GM19324 (cell line): ENCODE measurements around the gene TBC1D4.
A peak's percentile ranks its signal among the peaks of the same experiment; 100 is the strongest.

Source experiments
- ATAC-seq: cut with Tn5 transposase; IDR thresholded peaks from one replicate; pipeline ENCODE4 v1.9.1; 2021; ENCODE audit warnings: mild to moderate bottlenecking, moderate library complexity; ENCODE audit not compliant: unreplicated experiment, low FRiP score

Gene TBC1D4

DNA sequence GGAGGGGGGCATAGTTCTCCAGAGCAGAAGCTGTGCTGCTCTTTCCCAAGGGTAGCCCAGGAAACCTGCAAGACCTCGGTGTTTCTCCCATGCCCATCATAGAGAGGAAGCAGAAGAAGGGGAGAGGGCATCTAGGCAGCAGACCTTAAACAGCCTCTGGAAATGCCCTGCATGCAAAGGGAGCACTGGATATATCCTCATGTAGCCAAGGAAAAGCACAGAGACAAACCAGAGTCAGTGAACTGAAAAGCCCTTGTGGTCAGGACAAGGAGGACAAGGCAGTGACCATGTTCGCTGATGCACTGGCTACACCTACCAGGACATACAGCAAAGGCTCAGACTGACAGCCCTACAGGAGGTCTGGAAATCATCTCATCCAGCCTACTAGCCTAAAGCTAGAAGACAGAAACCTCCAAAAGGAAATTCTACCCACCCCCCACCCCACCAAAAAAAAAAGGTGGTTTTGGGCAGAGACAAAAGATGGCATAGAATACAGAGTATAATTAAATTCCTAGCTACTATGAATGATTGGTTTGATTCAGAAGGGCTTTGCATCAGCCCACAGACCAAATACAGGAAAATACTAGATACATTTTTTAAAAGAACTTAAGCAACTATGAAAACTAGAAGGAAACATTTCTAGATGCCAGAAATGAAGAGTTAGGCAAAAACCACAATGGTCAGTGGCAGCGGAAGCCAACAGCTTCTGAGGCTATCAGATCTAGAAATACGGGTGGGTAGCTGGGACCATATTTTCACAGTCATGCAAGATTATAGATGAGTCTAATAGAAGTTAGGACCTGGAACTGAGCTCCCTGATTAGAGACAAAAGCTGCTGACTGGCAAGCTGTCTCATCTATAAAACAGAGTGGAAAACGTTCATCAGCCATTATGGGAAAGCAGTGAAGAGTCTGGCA, 4.4 kb upstream of the TBC1D4 start:
- ATAC-seq, result no peak

DNA sequence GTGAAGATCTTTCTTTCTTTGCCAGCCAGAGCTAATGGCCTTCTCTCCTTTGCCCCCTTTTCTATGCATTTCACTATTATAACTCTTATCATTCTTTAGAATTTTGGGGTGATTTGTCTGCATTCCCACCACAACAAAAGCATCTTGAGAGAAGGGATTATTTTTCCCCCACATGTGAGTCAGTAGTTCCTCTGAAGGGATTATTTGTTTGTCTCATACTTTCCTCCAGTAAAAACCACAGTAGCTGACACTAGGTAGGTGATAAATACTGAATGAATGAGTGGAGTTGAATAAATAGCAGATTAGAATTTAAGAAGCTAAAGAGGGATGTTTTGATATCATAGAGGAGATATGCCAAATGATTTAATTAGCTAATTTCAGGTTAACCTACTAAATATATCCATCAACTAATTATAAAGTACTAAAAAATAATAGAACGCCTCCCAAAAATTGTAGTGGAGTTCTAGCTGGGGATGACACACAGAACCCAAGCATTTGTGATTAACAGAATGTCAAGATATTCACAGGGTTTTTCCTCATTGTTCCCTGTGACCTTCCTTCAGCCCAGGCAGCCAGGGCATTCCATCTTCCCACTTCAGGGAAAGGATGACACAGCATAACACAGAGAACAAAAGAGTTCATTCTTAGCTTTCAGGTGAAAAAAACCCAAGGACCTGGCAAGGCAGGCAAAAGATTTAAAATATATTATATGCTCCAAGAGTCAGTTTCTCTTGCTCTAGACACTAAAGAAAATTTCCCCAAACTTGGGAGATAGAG, 3.5 kb upstream of the TBC1D4 start:
- ATAC-seq, result no peak

GRCh38 chr13:75482820-75483079, 781 bp upstream of the TBC1D4 start:
- ATAC-seq, result no peak

DNA sequence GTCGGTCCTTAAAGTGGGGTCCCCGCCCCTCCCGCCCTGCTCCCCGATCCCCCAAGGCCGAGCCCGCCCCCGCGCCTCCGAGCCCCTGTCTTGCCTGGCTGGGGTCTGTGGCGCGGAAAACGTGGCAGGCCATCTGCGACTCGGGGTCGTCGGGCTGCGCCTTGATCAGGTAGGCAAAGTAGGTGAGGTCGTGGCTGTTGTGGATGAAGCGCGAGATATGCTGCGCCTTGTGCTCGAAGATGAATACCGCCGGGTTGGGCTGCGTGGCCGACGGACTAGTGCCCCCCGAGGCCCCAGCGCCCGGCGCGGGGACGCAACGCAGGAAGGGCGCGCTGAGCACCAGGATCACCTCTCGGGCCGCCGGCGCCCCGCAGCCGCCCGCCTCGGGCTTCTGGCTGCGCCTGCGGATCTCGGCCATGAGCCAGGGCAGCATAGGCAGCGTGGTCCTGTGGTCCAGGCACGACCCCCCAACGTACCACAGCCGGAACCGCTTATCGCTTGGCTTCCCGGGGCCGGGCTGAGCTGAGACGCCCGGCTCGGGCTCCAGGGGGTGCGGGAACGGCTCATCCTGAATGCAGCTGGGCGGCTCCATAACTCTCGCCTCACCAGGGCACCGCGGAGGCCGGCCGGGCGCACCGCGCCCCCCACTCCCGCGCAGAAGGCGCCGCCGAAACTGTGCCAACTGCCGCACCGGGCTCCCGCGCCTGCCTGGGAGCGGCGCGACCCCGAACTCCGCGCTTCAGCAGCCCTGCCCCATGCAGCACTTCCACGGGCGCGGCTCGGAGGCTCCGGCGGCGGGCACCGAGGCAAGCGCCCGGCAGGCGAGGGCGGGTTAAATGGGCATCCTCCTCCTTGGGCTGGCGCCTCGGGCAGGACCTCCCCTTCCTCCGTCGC, 546 bp downstream of the TBC1D4 start:
- peak; percentile 42 for ATAC-seq

GRCh38 chr13:75480671-75481175, 1.2 kb downstream of the TBC1D4 start:
- no peak for ATAC-seq

DNA sequence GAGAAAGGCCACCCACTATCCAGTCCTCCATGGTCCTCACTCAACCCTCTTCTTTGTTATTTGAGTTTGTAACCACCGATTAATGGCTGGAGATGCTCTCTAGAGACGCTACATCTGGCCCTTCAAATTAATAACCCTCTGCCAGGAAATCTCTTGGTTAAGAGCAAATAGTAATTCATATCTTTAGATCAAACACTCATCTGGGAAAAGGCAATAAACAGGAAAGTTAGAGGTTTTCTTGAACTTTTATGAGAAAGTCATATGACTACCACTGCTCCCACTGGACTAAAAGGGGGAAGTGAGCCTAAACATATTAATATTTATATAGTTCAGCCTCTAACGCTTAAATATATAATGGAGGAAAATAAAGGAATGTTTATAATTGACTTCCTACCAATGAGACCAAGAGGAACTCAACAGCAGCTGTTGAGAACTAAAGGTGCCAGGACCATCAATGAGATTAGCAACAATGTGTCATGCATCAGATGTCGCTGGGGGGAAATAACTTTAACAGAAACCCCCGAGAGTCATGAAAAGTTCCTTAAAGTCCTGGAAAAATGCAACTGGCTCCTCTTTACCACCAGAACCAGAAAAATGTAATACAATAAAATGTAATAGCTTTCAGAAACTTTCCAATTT, 2.7 kb downstream of the TBC1D4 start:
- no peak for ATAC-seq

- ATAC-seq, result no peak
Observed at GRCh38 chr13:75478659-75479058, 3.3 kb downstream of the TBC1D4 start.

DNA sequence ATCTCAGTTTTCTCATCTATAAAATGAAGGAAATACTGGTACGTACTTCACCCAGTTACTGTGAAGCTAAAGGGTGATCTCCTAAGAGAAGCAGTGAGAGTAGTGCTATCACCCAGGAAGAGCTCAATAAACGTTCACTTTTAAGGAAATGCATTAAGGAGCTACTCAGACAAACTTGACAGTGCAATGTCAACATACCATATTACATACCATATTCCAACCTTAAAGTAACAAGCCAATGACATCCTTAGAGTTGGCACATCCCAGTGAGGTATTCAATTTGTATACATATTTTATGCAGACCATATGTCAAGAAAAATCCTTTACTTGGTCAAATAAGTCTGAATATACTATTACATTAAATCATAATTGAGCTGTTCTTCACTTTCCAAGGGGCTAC, 7.0 kb downstream of the TBC1D4 start:
- no peak for ATAC-seq

DNA sequence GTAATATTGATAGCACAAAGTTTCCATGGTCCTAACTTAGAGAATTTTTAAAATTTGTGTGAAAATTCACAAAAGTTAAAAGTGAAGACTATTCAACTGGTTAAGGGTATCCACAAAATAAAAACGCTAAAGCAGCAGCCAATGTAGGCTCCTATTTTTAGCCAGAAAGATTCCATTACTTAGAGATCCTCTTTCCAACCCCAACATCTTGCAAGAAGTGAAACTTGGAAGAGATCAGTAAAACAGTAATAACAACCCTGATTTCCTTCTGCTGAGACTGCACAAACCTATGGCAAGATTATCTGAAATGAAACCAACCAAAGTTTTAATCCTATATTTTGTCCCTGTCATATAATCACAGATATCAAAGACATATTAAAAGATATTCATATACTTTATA, 8.5 kb downstream of the TBC1D4 start:
- no peak for ATAC-seq

- ATAC-seq, result no peak
Observed at GRCh38 chr13:75470676-75471075, 11.3 kb downstream of the TBC1D4 start.

DNA sequence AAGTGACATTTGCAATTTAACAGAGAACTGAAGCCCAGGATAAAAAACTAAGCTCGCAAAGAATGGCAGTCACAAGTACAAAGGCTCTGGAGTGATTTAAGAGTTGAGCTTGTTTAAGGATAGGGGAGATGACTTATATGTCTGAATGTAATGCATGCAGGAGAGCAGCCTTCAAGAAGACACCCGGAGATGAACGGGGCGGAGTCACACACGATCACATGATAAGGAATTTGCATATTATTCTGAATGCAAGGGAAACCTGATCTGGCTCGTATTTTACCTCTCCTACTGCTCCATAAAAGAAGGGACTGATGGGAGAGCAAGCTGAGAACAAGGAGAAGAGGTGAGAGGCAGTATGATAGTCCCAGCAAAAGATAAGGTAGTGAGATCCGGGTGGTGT, 12.9 kb downstream of the TBC1D4 start:
- ATAC-seq, result no peak

GRCh38 chr13:75468602-75469001, 13.4 kb downstream of the TBC1D4 start:
- no peak for ATAC-seq

GRCh38 chr13:75468098-75468497, 13.9 kb downstream of the TBC1D4 start:
- no peak for ATAC-seq

DNA sequence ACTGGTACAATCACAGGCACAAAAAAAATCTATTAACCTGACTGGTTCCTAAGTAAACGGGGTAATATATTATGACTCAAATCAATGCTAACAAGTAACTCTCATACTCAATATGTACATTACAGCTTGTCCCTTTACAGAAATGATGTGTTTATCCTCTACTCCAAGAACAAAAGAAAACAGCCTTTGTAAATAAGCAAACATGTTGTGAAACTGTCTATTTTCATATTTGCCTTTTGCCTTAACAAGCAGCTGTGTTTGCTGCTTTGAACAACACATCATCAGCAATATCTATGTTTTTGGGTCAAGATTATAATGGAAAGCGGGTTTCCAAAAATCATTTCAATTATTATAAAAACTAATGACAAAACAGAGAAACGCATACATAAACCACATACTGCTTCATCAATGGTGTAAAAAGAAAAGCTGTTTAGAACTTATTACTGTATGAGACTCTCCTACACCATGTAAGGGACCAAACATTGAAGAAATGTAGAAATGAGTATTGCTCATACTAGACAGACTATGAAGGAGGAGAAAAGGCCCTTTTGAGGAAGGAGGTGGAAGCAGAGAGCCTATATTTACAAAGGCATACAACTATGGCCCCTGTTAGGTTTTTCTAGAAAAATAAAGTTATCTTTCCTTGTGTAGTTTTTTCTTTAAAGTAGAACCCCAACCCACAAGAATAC, 14.8 kb downstream of the TBC1D4 start:
- ATAC-seq, result no peak

- no peak for ATAC-seq
Observed at GRCh38 chr13:75465236-75465635, 16.7 kb downstream of the TBC1D4 start.

GRCh38 chr13:75461314-75461713, 20.7 kb downstream of the TBC1D4 start:
- ATAC-seq, result no peak

GRCh38 chr13:75460644-75461043, 21.3 kb downstream of the TBC1D4 start:
- ATAC-seq, result no peak

GRCh38 chr13:75458696-75459422, 23.1 kb downstream of the TBC1D4 start:
- peak; percentile 100 for ATAC-seq

- no peak for ATAC-seq
Observed at GRCh38 chr13:75455962-75456361, 26.0 kb downstream of the TBC1D4 start.
